SK-N-SH treated with all-trans-retinoic acid at 6 μM for 48 hours (cell line): ENCODE results near the gene RELCH.

ENCODE experiments used
- ARNTL ChIP-seq: fragments of 450-650 bp; formaldehyde crosslinking; IDR thresholded peaks from 2 replicates; pipeline ENCODE4 v1.5.0; 2020; ENCODE audit warnings: low read depth, mild to moderate bottlenecking, moderate library complexity, borderline replicate concordance
- CSDC2 ChIP-seq: fragments of 250-450 bp; sonication (Bioruptor Pico); IDR thresholded peaks from 2 replicates; pipeline ENCODE4 v1.5.0; 2020; ENCODE audit warnings: mild to moderate bottlenecking, moderate library complexity
- OSR1 ChIP-seq: fragments of 250-450 bp; sonication (Bioruptor Pico); IDR thresholded peaks from 2 replicates; pipeline ENCODE4 v1.8.0; 2022; ENCODE audit warnings: moderate library complexity, mild to moderate bottlenecking, inconsistent platforms
- RARB ChIP-seq: fragments of 250-450 bp; sonication (Bioruptor Pico); IDR thresholded peaks from 2 replicates; pipeline ENCODE4 v1.8.0; 2021; ENCODE audit warnings: mild to moderate bottlenecking, moderate library complexity
- TOX ChIP-seq: fragments of 250-450 bp; sonication (Bioruptor Pico); IDR thresholded peaks from 2 replicates; pipeline ENCODE4 v1.8.0; 2021; ENCODE audit warnings: mild to moderate bottlenecking, moderate library complexity, borderline replicate concordance
- ZFP3 ChIP-seq: fragments of 250-450 bp; sonication (Bioruptor Pico); IDR thresholded peaks from 2 replicates; pipeline ENCODE4 v1.5.0; 2020; ENCODE audit warnings: mild to moderate bottlenecking, moderate library complexity
- ZFP30 ChIP-seq: fragments of 450-650 bp; formaldehyde crosslinking; IDR thresholded peaks from 2 replicates; pipeline ENCODE4 v1.5.0; 2022; ENCODE audit warnings: mild to moderate bottlenecking, moderate library complexity
- ZNF565 ChIP-seq: fragments of 450-650 bp; formaldehyde crosslinking; conservative IDR thresholded peaks from 2 replicates; pipeline ENCODE4 v1.5.0; 2020; ENCODE audit warnings: low read depth, mild to moderate bottlenecking, moderate library complexity
- ZNF8 ChIP-seq: fragments of 450-650 bp; formaldehyde crosslinking; IDR thresholded peaks from 2 replicates; pipeline ENCODE4 v1.5.0; 2020; ENCODE audit warnings: mild to moderate bottlenecking, moderate library complexity
- TF ChIP-seq, protein P1 (sequence below): fragments of 250-450 bp; sonication (Bioruptor Pico); IDR thresholded peaks from 2 replicates; pipeline ENCODE4 v1.8.0; 2020; ENCODE audit warnings: mild to moderate bottlenecking, moderate library complexity, borderline replicate concordance
- TF ChIP-seq, protein P2 (sequence below): fragments of 250-450 bp; sonication (Bioruptor Pico); IDR thresholded peaks from 2 replicates; pipeline ENCODE4 v1.5.1; 2021; ENCODE audit warnings: mild to moderate bottlenecking, moderate library complexity
- TF ChIP-seq, protein P3 (sequence below): fragments of 250-450 bp; sonication (Bioruptor Pico); IDR thresholded peaks from 2 replicates; pipeline ENCODE4 v1.5.1; 2020; ENCODE audit warnings: low read depth, mild to moderate bottlenecking, moderate library complexity

GRCh38 chr18:62144338-62144737 is 42.7 kb upstream of the RELCH start:
- TF ChIP-seq RARB (CRISPR knock-in tag) = no peak
- TF ChIP-seq ZFP30 (CRISPR knock-in tag) = no peak
- TF ChIP-seq CSDC2 (CRISPR knock-in tag) = no peak
- TF ChIP-seq, protein P1, sequence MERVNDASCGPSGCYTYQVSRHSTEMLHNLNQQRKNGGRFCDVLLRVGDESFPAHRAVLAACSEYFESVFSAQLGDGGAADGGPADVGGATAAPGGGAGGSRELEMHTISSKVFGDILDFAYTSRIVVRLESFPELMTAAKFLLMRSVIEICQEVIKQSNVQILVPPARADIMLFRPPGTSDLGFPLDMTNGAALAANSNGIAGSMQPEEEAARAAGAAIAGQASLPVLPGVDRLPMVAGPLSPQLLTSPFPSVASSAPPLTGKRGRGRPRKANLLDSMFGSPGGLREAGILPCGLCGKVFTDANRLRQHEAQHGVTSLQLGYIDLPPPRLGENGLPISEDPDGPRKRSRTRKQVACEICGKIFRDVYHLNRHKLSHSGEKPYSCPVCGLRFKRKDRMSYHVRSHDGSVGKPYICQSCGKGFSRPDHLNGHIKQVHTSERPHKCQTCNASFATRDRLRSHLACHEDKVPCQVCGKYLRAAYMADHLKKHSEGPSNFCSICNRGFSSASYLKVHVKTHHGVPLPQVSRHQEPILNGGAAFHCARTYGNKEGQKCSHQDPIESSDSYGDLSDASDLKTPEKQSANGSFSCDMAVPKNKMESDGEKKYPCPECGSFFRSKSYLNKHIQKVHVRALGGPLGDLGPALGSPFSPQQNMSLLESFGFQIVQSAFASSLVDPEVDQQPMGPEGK (CRISPR knock-in tag) = no peak
- TF ChIP-seq, protein P2, sequence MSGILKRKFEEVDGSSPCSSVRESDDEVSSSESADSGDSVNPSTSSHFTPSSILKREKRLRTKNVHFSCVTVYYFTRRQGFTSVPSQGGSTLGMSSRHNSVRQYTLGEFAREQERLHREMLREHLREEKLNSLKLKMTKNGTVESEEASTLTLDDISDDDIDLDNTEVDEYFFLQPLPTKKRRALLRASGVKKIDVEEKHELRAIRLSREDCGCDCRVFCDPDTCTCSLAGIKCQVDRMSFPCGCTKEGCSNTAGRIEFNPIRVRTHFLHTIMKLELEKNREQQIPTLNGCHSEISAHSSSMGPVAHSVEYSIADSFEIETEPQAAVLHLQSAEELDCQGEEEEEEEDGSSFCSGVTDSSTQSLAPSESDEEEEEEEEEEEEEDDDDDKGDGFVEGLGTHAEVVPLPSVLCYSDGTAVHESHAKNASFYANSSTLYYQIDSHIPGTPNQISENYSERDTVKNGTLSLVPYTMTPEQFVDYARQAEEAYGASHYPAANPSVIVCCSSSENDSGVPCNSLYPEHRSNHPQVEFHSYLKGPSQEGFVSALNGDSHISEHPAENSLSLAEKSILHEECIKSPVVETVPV (CRISPR knock-in tag) = no peak
- TF ChIP-seq, protein P3, sequence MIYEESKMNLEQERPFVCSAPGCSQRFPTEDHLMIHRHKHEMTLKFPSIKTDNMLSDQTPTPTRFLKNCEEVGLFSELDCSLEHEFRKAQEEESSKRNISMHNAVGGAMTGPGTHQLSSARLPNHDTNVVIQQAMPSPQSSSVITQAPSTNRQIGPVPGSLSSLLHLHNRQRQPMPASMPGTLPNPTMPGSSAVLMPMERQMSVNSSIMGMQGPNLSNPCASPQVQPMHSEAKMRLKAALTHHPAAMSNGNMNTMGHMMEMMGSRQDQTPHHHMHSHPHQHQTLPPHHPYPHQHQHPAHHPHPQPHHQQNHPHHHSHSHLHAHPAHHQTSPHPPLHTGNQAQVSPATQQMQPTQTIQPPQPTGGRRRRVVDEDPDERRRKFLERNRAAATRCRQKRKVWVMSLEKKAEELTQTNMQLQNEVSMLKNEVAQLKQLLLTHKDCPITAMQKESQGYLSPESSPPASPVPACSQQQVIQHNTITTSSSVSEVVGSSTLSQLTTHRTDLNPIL = no peak
- no peak for TF ChIP-seq ZNF565
- TF ChIP-seq ZNF8 (CRISPR knock-in tag) = no peak
- no peak for TF ChIP-seq ZFP3
- TF ChIP-seq TOX = no peak
- no peak for TF ChIP-seq OSR1 (CRISPR knock-in tag)
- no peak for TF ChIP-seq ARNTL (CRISPR knock-in tag)
